H1 (cell line): Measurements from ENCODE around the gene LZTFL1. TPM values are rescaled to one million over a fixed set of nuclear protein-coding genes. Genes with fewer than 3 reads are reported as not detected.

Source experiments
- CTCF ChIA-PET: fragments of 300-600 bp; sonication (Branson Sonifier 250); formaldehyde crosslinking; loops from one replicate; lab custom pipeline; 2021; ENCODE audit not compliant: partially characterized antibody; lab: Charles Lee
- POLR2A ChIA-PET: fragments of 300-600 bp; sonication (Branson Sonifier 250); formaldehyde crosslinking; loops from one replicate; lab custom pipeline; 2021; ENCODE audit warnings: inconsistent platforms; ENCODE audit not compliant: partially characterized antibody; lab: Charles Lee
- DNase-seq, 2 experiments: peaks; one replicate each; pipeline versions ENCODE4 v3.0.0 to v3.0.0-alpha.2; 2010 to 2022; ENCODE audit warnings: low spot score in 2 of 2, low read depth in 1 of 2, mixed read lengths in 1 of 2
- FAIRE-seq: peaks from 2 replicates; lab custom pipeline; 2011; peaks lifted over from hg19 to GRCh38; lab: Jason Lieb, UNC
- H2AFZ ChIP-seq: 2 replicates; pipeline ENCODE4 v1.8.1; 2012; ENCODE audit warnings: low read length, inconsistent platforms
- H2AK5ac ChIP-seq: 2 replicates; pipeline ENCODE4 v1.6.1; 2013; ENCODE audit warnings: low read depth, low read length
- H2BK120ac ChIP-seq: replicated peaks from 2 replicates; pipeline ENCODE3; 2013; ENCODE audit warnings: low read depth, low read length, inconsistent platforms
- H2BK12ac ChIP-seq: 2 replicates; pipeline ENCODE4 v1.6.1; 2013; ENCODE audit warnings: low read depth, low read length
- H2BK15ac ChIP-seq: 2 replicates; pipeline ENCODE4 v1.6.1; 2013; ENCODE audit warnings: low read length
- H2BK20ac ChIP-seq: 2 replicates; pipeline ENCODE4 v1.6.1; 2013; ENCODE audit warnings: low read length
- H2BK5ac ChIP-seq: 2 replicates; pipeline ENCODE4 v1.6.1; 2013; ENCODE audit warnings: low read depth, low read length
- H3K14ac ChIP-seq: 2 replicates; pipeline ENCODE4 v1.6.1; 2013; ENCODE audit warnings: inconsistent platforms; ENCODE audit not compliant: insufficient read length
- H3K18ac ChIP-seq: 2 replicates; pipeline ENCODE4 v1.6.1; 2013; ENCODE audit warnings: low read length; ENCODE audit errors: extremely low read depth
- H3K23ac ChIP-seq: 2 replicates; pipeline ENCODE4 v1.6.1; 2013; ENCODE audit warnings: inconsistent platforms; ENCODE audit not compliant: insufficient read length
- H3K23me2 ChIP-seq: 2 replicates; pipeline ENCODE4 v1.6.1; 2013; ENCODE audit warnings: low read depth, low read length
- H3K27ac ChIP-seq: 2 replicates; pipeline ENCODE4 v1.6.1; 2011; ENCODE audit warnings: low read depth, low read length, inconsistent platforms
- H3K27me3 ChIP-seq, 4 experiments: replicated peaks in 1 of 4; 1 replicate in 1 of 4; 2 replicates in 3 of 4; pipeline versions ENCODE4 v1.6.1 to v1.8.1; 2011 to 2013; ENCODE audit warnings: low read length in 3 of 4, mild to moderate bottlenecking in 3 of 4, inconsistent platforms in 2 of 4, mixed read lengths in 2 of 4, moderate library complexity in 1 of 4; ENCODE audit not compliant: control insufficient read depth in 3 of 4, insufficient read depth in 3 of 4; ENCODE audit errors: extremely low read depth in 1 of 4
- H3K36me3 ChIP-seq, 4 experiments: 2 replicates each; pipeline versions ENCODE4 v1.6.1 to v1.8.1; 2011 to 2013; ENCODE audit warnings: mild to moderate bottlenecking in 4 of 4, low read length in 3 of 4, moderate library complexity in 2 of 4, control low read depth in 1 of 4, inconsistent platforms in 1 of 4; ENCODE audit not compliant: insufficient read depth in 4 of 4, control insufficient read depth in 2 of 4
- H3K4ac ChIP-seq: replicated peaks from 2 replicates; pipeline ENCODE3; 2013; ENCODE audit warnings: low read length, low read depth, mixed read lengths, inconsistent platforms; ENCODE audit not compliant: insufficient read length
- H3K4me1 ChIP-seq, 4 experiments: replicated peaks in 1 of 4; 1 replicate in 1 of 4; 2 replicates in 3 of 4; pipeline versions ENCODE4 v1.6.1 to v1.8.1; 2011 to 2013; ENCODE audit warnings: low read length in 3 of 4, inconsistent platforms in 2 of 4, mixed read lengths in 1 of 4; ENCODE audit not compliant: insufficient read depth in 4 of 4, control insufficient read depth in 3 of 4
- H3K4me2 ChIP-seq, 2 experiments: 2 replicates each; pipeline versions ENCODE4 v1.6.1 to v1.8.1; 2011 to 2013; ENCODE audit warnings: low read depth in 2 of 2, low read length in 2 of 2, control low read depth in 1 of 2, inconsistent platforms in 1 of 2, mild to moderate bottlenecking in 1 of 2; ENCODE audit not compliant: insufficient read depth in 1 of 2
- H3K4me3 ChIP-seq, 4 experiments: fragments of 200-600, 300-600 bp in 1 of 4; sonication (generic), shearing (Covaris generic), sonication (Bioruptor Twin) in 1 of 4; 2 replicates each; pipeline versions ENCODE4 v1.5.1 to v1.8.1; 2011 to 2016; ENCODE audit warnings: low read length in 4 of 4, low read depth in 3 of 4, control low read depth in 2 of 4, inconsistent platforms in 2 of 4, mild to moderate bottlenecking in 2 of 4, mixed read lengths in 1 of 4, moderate library complexity in 1 of 4; ENCODE audit not compliant: insufficient read depth in 2 of 4; ENCODE audit errors: extremely low read depth in 1 of 4
- H3K56ac ChIP-seq: replicated peaks from 2 replicates; pipeline ENCODE3; 2013; ENCODE audit warnings: low read depth, mild to moderate bottlenecking, mixed read lengths, low read length, inconsistent platforms; ENCODE audit not compliant: insufficient read length
- H3K79me1 ChIP-seq: 2 replicates; pipeline ENCODE4 v1.6.1; 2013; ENCODE audit warnings: low read depth, low read length, control low read depth
- H3K79me2 ChIP-seq, 2 experiments: 2 replicates each; pipeline versions ENCODE4 v1.6.1 to v1.8.1; 2012 to 2013; ENCODE audit warnings: low read length in 2 of 2, mild to moderate bottlenecking in 2 of 2, inconsistent platforms in 1 of 2; ENCODE audit not compliant: insufficient read depth in 2 of 2, control insufficient read depth in 1 of 2
- H3K9ac ChIP-seq, 4 experiments: replicated peaks in 1 of 4; 1 replicate in 1 of 4; 2 replicates in 3 of 4; pipeline versions ENCODE4 v1.6.1 to v1.8.1; 2011 to 2013; ENCODE audit warnings: low read depth in 3 of 4, low read length in 3 of 4, control low read depth in 2 of 4, mild to moderate bottlenecking in 2 of 4, moderate library complexity in 2 of 4, inconsistent platforms in 1 of 4; ENCODE audit errors: extremely low read depth in 1 of 4
- H3K9me3 ChIP-seq, 2 experiments: 2 replicates each; pipeline versions ENCODE4 v1.6.1 to v1.8.1; 2012 to 2013; ENCODE audit warnings: mild to moderate bottlenecking in 2 of 2, moderate library complexity in 2 of 2, control low read depth in 1 of 2, inconsistent platforms in 1 of 2, low read depth in 1 of 2, low read length in 1 of 2, mixed read lengths in 1 of 2; ENCODE audit not compliant: insufficient read depth in 2 of 2
- H4K20me1 ChIP-seq, 2 experiments: replicated peaks in 1 of 2; 2 replicates each; pipeline versions ENCODE3 to v1.8.1; 2011 to 2013; ENCODE audit warnings: inconsistent platforms in 2 of 2, low read length in 2 of 2, mild to moderate bottlenecking in 1 of 2; ENCODE audit not compliant: insufficient read depth in 2 of 2, control insufficient read depth in 1 of 2
- H4K5ac ChIP-seq: 2 replicates; pipeline ENCODE4 v1.6.1; 2013; ENCODE audit warnings: low read length, low read depth, mixed read lengths, inconsistent platforms; ENCODE audit not compliant: insufficient read length
- H4K8ac ChIP-seq: 2 replicates; pipeline ENCODE4 v1.8.0; 2013; ENCODE audit warnings: mild to moderate bottlenecking, moderate library complexity, low read length, inconsistent platforms; ENCODE audit not compliant: insufficient read depth; ENCODE audit errors: extremely low read depth
- H4K91ac ChIP-seq: replicated peaks from 2 replicates; pipeline ENCODE3; 2013; ENCODE audit warnings: low read length, mixed read lengths, inconsistent platforms; ENCODE audit not compliant: insufficient read length
- CHD2 ChIP-seq: IDR thresholded peaks from 2 replicates; pipeline ENCODE4 v1.6.1; 2012; ENCODE audit warnings: low read length, improper control_type of control experiment
- JUN ChIP-seq: IDR thresholded peaks from 2 replicates; pipeline ENCODE4 v1.6.1; 2011; ENCODE audit warnings: low read depth, mild to moderate bottlenecking, improper control_type of control experiment, low read length
- POU5F1 ChIP-seq: IDR thresholded peaks from 2 replicates; pipeline ENCODE4 v1.6.1; 2011; ENCODE audit warnings: low read depth, mild to moderate bottlenecking, low read length, moderate library complexity
- SP2 ChIP-seq: IDR thresholded peaks from 2 replicates; pipeline ENCODE4 v1.6.1; 2012; ENCODE audit warnings: mild to moderate bottlenecking, low read length, inconsistent platforms
- WGBS, 2 experiments: shearing (Covaris generic) in 1 of 2; methylation state at CpG; one replicate each; pipeline versions ENCODE4 v1.1.6 to v1.1.7; 2013 to 2015; ENCODE audit warnings: low lambda C conversion rate in 2 of 2, mixed read lengths in 2 of 2, inconsistent platforms in 1 of 2, low coverage in 1 of 2, missing lambda C conversion rate in 1 of 2; ENCODE audit not compliant: insufficient replicate concordance in 2 of 2, insufficient coverage in 1 of 2, insufficient read length in 1 of 2; ENCODE audit errors: extremely low coverage in 1 of 2, missing lambda C conversion rate in 1 of 2; 5-methylcytosine and 5-hydroxymethylcytosine counted together
- polyA plus RNA-seq, 7 experiments: library from polyadenylated mRNA; depleted of rRNA in 3 of 7; stranded (reverse) in 5 of 7; unstranded in 2 of 7; fragments of >200 nt in 5 of 7; fragments of 200-250 nt in 2 of 7; gene quantifications; 1 replicate in 5 of 7; 2 replicates in 1 of 7; 4 replicates in 1 of 7; pipeline versions ENCODE4 v1.2.1 to v1.2.3, GENCODE V29; 2011 to 2013; ENCODE audit warnings: missing spikeins in 2 of 7, mixed read lengths in 2 of 7
- total RNA-seq: library from RNA; stranded (reverse); fragmentation: NEBNext Ultra II Directional; extraction: Animal tissue kit (Norgen Biotek cat#: 25700); gene quantifications from 2 replicates; pipeline ENCODE4 v1.2.1, GENCODE V29; 2021
- TF ChIP-seq, protein P1 (sequence below): IDR thresholded peaks from 2 replicates; pipeline ENCODE4 v1.6.1; 2012; ENCODE audit warnings: inconsistent platforms

Gene LZTFL1
- total and polyA plus RNA-seq, 2 of the 8 experiments (the other 6 are each of a cell fraction or from before 2014, with no cell fraction given): 8.7 to 11.5 TPM

- Histone ChIP-seq H3K9me3 (no peaks in the 10 kb centered on the region), H3K4me3 (no peak overlapping the region), H4K8ac (no peak overlapping the region), H4K91ac (no peak overlapping the region), H3K4me2 (peak overlapping the region in 1 of 2 experiments; percentile 85; a peak in 1 of 4 replicates), H3K27ac (no peak overlapping the region), H4K5ac (no peak overlapping the region), H3K23me2 (peaks cover 8% of the 10 kb centered on the region; the same call in 1 of the 2 replicates), H3K4ac (no peak overlapping the region), H3K23ac (no peak overlapping the region), H2BK12ac (no peak overlapping the region), H2BK5ac (no peak overlapping the region), H2BK15ac (no peak overlapping the region), H3K9ac (no peak overlapping the region), H3K79me2 (no peaks in the 10 kb centered on the region), H3K56ac (no peak overlapping the region), H4K20me1 (no peaks in the 10 kb centered on the region), H2BK120ac (no peak overlapping the region), H3K27me3 (peaks cover 0 to 19% (median 3%) of the 10 kb centered on the region in 4 experiments; a peak in 4 of 7 replicates), H3K36me3 (no peaks in the 10 kb centered on the region), H2AFZ (no peak overlapping the region), H2BK20ac (no peak overlapping the region), H3K18ac (no peak overlapping the region), H3K14ac (no peak overlapping the region), H2AK5ac (no peak overlapping the region), H3K79me1 (no peaks in the 10 kb centered on the region), H3K4me1 (peaks cover 0 to 3% (median 2%) of the 10 kb centered on the region in 4 experiments; a peak in 3 of 7 replicates)
- no peak for FAIRE-seq
- TF ChIP-seq CHD2 (no peak), JUN (no peak), SP2 (no peak), POU5F1 (no peak)
- TF ChIP-seq, protein P1, sequence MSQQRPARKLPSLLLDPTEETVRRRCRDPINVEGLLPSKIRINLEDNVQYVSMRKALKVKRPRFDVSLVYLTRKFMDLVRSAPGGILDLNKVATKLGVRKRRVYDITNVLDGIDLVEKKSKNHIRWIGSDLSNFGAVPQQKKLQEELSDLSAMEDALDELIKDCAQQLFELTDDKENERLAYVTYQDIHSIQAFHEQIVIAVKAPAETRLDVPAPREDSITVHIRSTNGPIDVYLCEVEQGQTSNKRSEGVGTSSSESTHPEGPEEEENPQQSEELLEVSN: no peak
- 81% methylated on average over 9 of the region's 9 CpGs; no CpG with 5 or more reads in 1 of the 2 experiments for WGBS, 2 experiments
- ChIA-PET CTCF (interaction anchor here (0.9 to 3.8 kb wide), 7 partner anchors 7 to 85 kb away, joined by 3 to 18 read pairs (median 4); no protein-coding TSS in a partner anchor), POLR2A (interaction anchor here (1.4 to 1.5 kb wide), 2 partner anchors 9 to 19 kb away, joined by 3 read pairs; no protein-coding TSS in a partner anchor)
- no peak for DNase-seq
Observed at GRCh38 chr3:45842851-45843625, 1.1 kb upstream of the LZTFL1 start.
